Thyroid gland (tissue), 4 donors: Measurements from ENCODE around the gene RNF220.

Experiments
- CTCF ChIP-seq, 6 experiments: fragments of 200-600 bp in 3 of 6; fragments of 450-650 bp in 3 of 6; sonication (generic) in 3 of 6; IDR thresholded peaks; one replicate each; pipeline ENCODE4 v1.5.1; 2016 to 2019; ENCODE audit warnings: antibody characterized with exemption in 6 of 6, mild to moderate bottlenecking in 2 of 6, inconsistent platforms in 1 of 6, moderate library complexity in 1 of 6
- POLR2A ChIP-seq, 2 donors: fragments of 450-650 bp; IDR thresholded peaks; one replicate each; pipeline ENCODE4 v1.6.1; 2017; ENCODE audit warnings: antibody characterized with exemption in 2 of 2, mild to moderate bottlenecking in 2 of 2, moderate library complexity in 1 of 2

GRCh38 chr1:44616284-44616990 is 211.4 kb downstream of the RNF220 start:
- TF ChIP-seq CTCF (IDR thresholded peaks at IDR 0.05) = no peak
- TF ChIP-seq POLR2A (IDR thresholded peaks at IDR 0.05) = no peak
